ENCODE data around the gene MYO1B. TPM values are rescaled to one million over a fixed set of nuclear protein-coding genes. Genes with fewer than 3 reads are reported as not detected.

The MYO1B gene
- total and polyA plus RNA-seq, 2 donors from 2014 or later: 24.5 to 64.8 TPM

GRCh38 chr2:191199929-191200512, 45.2 kb upstream of the MYO1B start:
- intact Hi-C loops (cut with DNase I): no loop called here
- no peak for TF ChIP-seq CTCF (IDR thresholded peaks at IDR 0.05; ENCODE audit: borderline replicate concordance, extremely low read depth, insufficient read depth)

GRCh38 chr2:191200910-191201309, 44.3 kb upstream of the MYO1B start:
- peaks cover 0 to 3% (median 0%) of the 10 kb centered on the region in 3 donors for H3K9me3 ChIP-seq (ENCODE audit: control insufficient read depth in 2 of 3, insufficient read depth in 1 of 3, low read length in 3 of 3)
- H3K9ac ChIP-seq (ENCODE audit: low read length in 3 of 3): no peak overlapping the region
- DNase-seq (peak in 2 of 5 donors; percentile 27 to 32), FAIRE-seq (no peak)
- H3K36me3 ChIP-seq (ENCODE audit: control insufficient read depth in 2 of 3, insufficient read depth in 3 of 3, low read length in 3 of 3): no peaks in the 10 kb centered on the region
- intact Hi-C loops (cut with DNase I): no loop called here
- no peaks in the 10 kb centered on the region for H3K27me3 ChIP-seq (ENCODE audit: control insufficient read depth, insufficient read depth, low read length)
- no peak for TF ChIP-seq CTCF (IDR thresholded peaks at IDR 0.05; ENCODE audit: borderline replicate concordance, extremely low read depth, insufficient read depth)
- no peaks in the 10 kb centered on the region for H3K4me1 ChIP-seq (ENCODE audit: control insufficient read depth in 2 of 3, insufficient read depth in 2 of 3, low read depth in 1 of 3, low read length in 3 of 3)
- no peak overlapping the region for H3K27ac ChIP-seq (ENCODE audit: low read depth in 2 of 2, low read length in 2 of 2)
- no peak overlapping the region for H3K4me3 ChIP-seq (ENCODE audit: low read length in 3 of 3)

More at GRCh38 chr2:191199929-191200512, 45.2 kb upstream of the MYO1B start:
- H3K27me3 ChIP-seq (ENCODE audit: control insufficient read depth, insufficient read depth, low read length): no peaks in the 10 kb centered on the region
- no peak overlapping the region for H3K27ac ChIP-seq (ENCODE audit: low read depth in 2 of 2, low read length in 2 of 2)
- H3K36me3 ChIP-seq (ENCODE audit: control insufficient read depth in 2 of 3, insufficient read depth in 3 of 3, low read length in 3 of 3): no peaks in the 10 kb centered on the region
- FAIRE-seq: no peak
- H3K4me1 ChIP-seq (ENCODE audit: control insufficient read depth in 2 of 3, insufficient read depth in 2 of 3, low read depth in 1 of 3, low read length in 3 of 3): no peaks in the 10 kb centered on the region
- peaks cover 0 to 3% (median 0%) of the 10 kb centered on the region in 3 donors for H3K9me3 ChIP-seq (ENCODE audit: control insufficient read depth in 2 of 3, insufficient read depth in 1 of 3, low read length in 3 of 3)
- no peak for DNase-seq
- H3K9ac ChIP-seq (ENCODE audit: low read length in 3 of 3): no peak overlapping the region
- H3K4me3 ChIP-seq (ENCODE audit: low read length in 3 of 3): no peak overlapping the region

DNA sequence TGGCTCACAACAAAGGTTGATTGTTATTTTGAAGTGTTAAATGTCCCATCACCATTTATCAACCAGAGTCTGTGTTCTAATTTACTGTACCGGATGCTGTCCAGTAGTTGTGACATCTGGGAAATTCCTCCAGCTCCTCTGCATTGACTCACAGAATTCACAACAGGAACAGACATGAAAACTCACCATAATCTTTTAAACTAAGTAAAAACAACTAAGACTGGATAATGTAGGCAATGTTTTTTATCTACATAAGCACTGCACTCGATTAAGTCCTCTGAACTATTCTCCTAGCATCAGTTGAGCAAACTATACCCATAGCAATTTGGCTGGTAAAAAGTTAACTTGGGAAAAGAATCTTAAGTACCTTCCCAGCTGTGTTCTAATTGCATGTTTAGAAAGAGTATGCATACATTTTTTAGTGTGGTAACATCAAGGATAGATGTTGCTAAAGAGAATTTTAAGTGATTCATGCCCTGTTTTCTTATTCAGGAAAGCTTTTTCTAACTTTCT, 42.9 kb upstream of the MYO1B start:
- Histone ChIP-seq H3K27me3 (ENCODE audit: control insufficient read depth, insufficient read depth, low read length) (no peaks in the 10 kb centered on the region), H3K36me3 (ENCODE audit: control insufficient read depth in 2 of 3, insufficient read depth in 3 of 3, low read length in 3 of 3) (no peaks in the 10 kb centered on the region), H3K4me1 (ENCODE audit: control insufficient read depth in 2 of 3, insufficient read depth in 2 of 3, low read depth in 1 of 3, low read length in 3 of 3) (no peaks in the 10 kb centered on the region), H3K9me3 (ENCODE audit: control insufficient read depth in 2 of 3, insufficient read depth in 1 of 3, low read length in 3 of 3) (peaks cover 0 to 3% (median 0%) of the 10 kb centered on the region in 3 donors), H3K27ac (ENCODE audit: low read depth in 2 of 2, low read length in 2 of 2) (no peak overlapping the region), H3K9ac (ENCODE audit: low read length in 3 of 3) (no peak overlapping the region), H3K4me3 (ENCODE audit: low read length in 3 of 3) (no peak overlapping the region)
- FAIRE-seq (peak; percentile 23), DNase-seq (peak in 1 of 5 donors; percentile 13)
- intact Hi-C loops (cut with DNase I): no loop called here
- no peak for TF ChIP-seq CTCF (IDR thresholded peaks at IDR 0.05; ENCODE audit: borderline replicate concordance, extremely low read depth, insufficient read depth)
